ENCODE results near the gene DNAJB13. TPM values are rescaled to one million over a fixed set of nuclear protein-coding genes. Genes with fewer than 3 reads are reported as not detected.

Gene DNAJB13
- total RNA-seq, 1 experiment from 2014 or later = 0.29 TPM

- POLR2A ChIA-PET (ENCODE audit: unreplicated experiment) = no interaction called here
- no peaks in the 10 kb centered on the region for H3K9me3 ChIP-seq (ENCODE audit: low read length)
- no TSS peak for BruUV-seq (replicated peaks)
- no peaks in the 10 kb centered on the region for H3K36me3 ChIP-seq (ENCODE audit: low read depth, low read length)
- H2AFZ ChIP-seq (ENCODE audit: low read length) = no peak overlapping the region
- H3K4me1 ChIP-seq (ENCODE audit: insufficient read depth, low read length) = peaks cover 14% of the 10 kb centered on the region
- H3K9me2 ChIP-seq (replicated peaks; ENCODE audit: low read length) = no peaks in the 10 kb centered on the region
- H3F3A ChIP-seq (ENCODE audit: low read length, unreplicated experiment) = peaks cover 4% of the 10 kb centered on the region
- H3K4me2 ChIP-seq (ENCODE audit: low read length) = no peak overlapping the region
- DNase-seq (no peak), ATAC-seq (no peak)
- CTCF ChIA-PET = no interaction called here
- no peaks in the 10 kb centered on the region for H3K27me3 ChIP-seq (ENCODE audit: low read length)
- no peaks in the 10 kb centered on the region for H4K20me1 ChIP-seq (ENCODE audit: low read length)
- TF ChIP-seq EZH2phosphoT487 (IDR thresholded peaks at IDR 0.05; ENCODE audit: borderline replicate concordance, low read length) = no peak
- TF ChIP-seq CTCF (conservative IDR thresholded peaks at IDR 0.05; ENCODE audit: low read depth, low read length) = no peak
- TF ChIP-seq EZH2 (IDR thresholded peaks at IDR 0.05; ENCODE audit: low read length, unreplicated experiment) = no peak
- intact Hi-C loops (cut with micrococcal nuclease) = no loop called here
- H3K4me3 ChIP-seq (ENCODE audit: low read length) = no peak overlapping the region
- H3K27ac ChIP-seq (ENCODE audit: low read length) = no peak overlapping the region
- H3K79me2 ChIP-seq (ENCODE audit: low read length) = no peaks in the 10 kb centered on the region
- H3K9ac ChIP-seq (ENCODE audit: low read length) = no peak overlapping the region
Measured at GRCh38 chr11:73999581-74000306, 48.9 kb downstream of the DNAJB13 start.

- POLR2A ChIA-PET (ENCODE audit: unreplicated experiment) = no interaction called here
- Histone ChIP-seq H3K9me3 (ENCODE audit: low read length) (no peaks in the 10 kb centered on the region), H3K9ac (ENCODE audit: low read length) (no peak overlapping the region), H3K4me1 (ENCODE audit: insufficient read depth, low read length) (peaks cover 14% of the 10 kb centered on the region), H4K20me1 (ENCODE audit: low read length) (no peaks in the 10 kb centered on the region), H3K27ac (ENCODE audit: low read length) (no peak overlapping the region), H3K4me3 (ENCODE audit: low read length) (no peak overlapping the region), H3K9me2 (replicated peaks; ENCODE audit: low read length) (no peaks in the 10 kb centered on the region), H3K4me2 (ENCODE audit: low read length) (no peak overlapping the region), H3K36me3 (ENCODE audit: low read depth, low read length) (no peaks in the 10 kb centered on the region), H3F3A (ENCODE audit: low read length, unreplicated experiment) (peaks cover 4% of the 10 kb centered on the region), H3K79me2 (ENCODE audit: low read length) (no peaks in the 10 kb centered on the region), H2AFZ (ENCODE audit: low read length) (no peak overlapping the region), H3K27me3 (ENCODE audit: low read length) (no peaks in the 10 kb centered on the region)
- no peak for TF ChIP-seq EZH2phosphoT487 (IDR thresholded peaks at IDR 0.05; ENCODE audit: borderline replicate concordance, low read length)
- TF ChIP-seq CTCF (conservative IDR thresholded peaks at IDR 0.05; ENCODE audit: low read depth, low read length) = no peak
- TF ChIP-seq EZH2 (IDR thresholded peaks at IDR 0.05; ENCODE audit: low read length, unreplicated experiment) = no peak
- DNase-seq (no peak), ATAC-seq (no peak)
- intact Hi-C loops (cut with micrococcal nuclease) = no loop called here
- no TSS peak for BruUV-seq (replicated peaks)
- CTCF ChIA-PET = no interaction called here
Measured at GRCh38 chr11:74000307-74001133, 49.7 kb downstream of the DNAJB13 start.

Data from PC-3 (cell line).